Mesenteric fat pad (tissue), 1 donor: ENCODE results near the gene TSPAN13. TPM values are rescaled to one million over a fixed set of nuclear protein-coding genes. Genes with fewer than 3 reads are reported as not detected.
A peak's percentile ranks its signal among the peaks of the same experiment; 100 is the strongest.

Experiments
- DNase-seq: peaks from one replicate; pipeline ENCODE4 v3.0.0-alpha.2; 2020; ENCODE audit warnings: low spot score
- long read RNA-seq: library from polyadenylated mRNA; unstranded; transcript quantifications from one replicate; pipeline ENCODE4 v2.0.0, GENCODE V29; 2020
- total RNA-seq: library from RNA; stranded (reverse); fragmentation: NEBNext Ultra II Directional; extraction: Animal tissue kit (Norgen Biotek cat#: 25700); gene quantifications from one replicate; pipeline ENCODE4 v1.2.1, GENCODE V29; 2021
- donor health status: DM: yes; HTN: yes; CAD: no.

The TSPAN13 gene
- 49.9 TPM for total RNA-seq
- long read RNA-seq, transcript TSPAN13-201 (6 exons, 2,093 nt): major isoform, 273 of 286 reads
- long read RNA-seq, partial matches to known transcripts: 8 of 286 reads
- long read RNA-seq, other reads (novel, unspliced or antisense): 5 of 286 reads

- DNase-seq: peak; percentile 92
Measured at GRCh38 chr7:16753102-16753931, at the start of gene TSPAN13. TSPAN13 (plus strand) TSS chr7:16753755; CDS start chr7:16753968, 213 bp downstream.

DNA sequence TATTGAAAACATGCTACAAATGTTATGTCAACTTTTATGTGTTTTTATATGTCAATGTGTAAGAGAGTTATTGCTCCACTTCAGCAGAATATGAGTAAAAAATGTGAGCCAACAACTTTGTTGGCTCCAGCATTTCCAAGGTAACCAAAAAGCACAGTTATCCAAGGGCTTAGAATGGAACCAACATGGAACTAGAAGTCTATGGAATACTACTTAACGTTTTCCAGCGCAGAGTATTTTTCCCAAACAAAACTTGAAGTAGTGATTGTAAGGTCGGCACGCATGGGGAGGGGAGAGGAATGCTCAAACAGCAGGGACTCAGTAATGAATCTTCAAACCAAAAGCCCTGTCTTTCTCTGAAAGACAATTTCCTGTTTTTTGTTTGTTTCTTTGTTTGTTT lies 45.0 kb upstream of the TSPAN13 start:
- no peak for DNase-seq

- DNase-seq: no peak
Measured at GRCh38 chr7:16708980-16709379, 44.6 kb upstream of the TSPAN13 start.

DNA sequence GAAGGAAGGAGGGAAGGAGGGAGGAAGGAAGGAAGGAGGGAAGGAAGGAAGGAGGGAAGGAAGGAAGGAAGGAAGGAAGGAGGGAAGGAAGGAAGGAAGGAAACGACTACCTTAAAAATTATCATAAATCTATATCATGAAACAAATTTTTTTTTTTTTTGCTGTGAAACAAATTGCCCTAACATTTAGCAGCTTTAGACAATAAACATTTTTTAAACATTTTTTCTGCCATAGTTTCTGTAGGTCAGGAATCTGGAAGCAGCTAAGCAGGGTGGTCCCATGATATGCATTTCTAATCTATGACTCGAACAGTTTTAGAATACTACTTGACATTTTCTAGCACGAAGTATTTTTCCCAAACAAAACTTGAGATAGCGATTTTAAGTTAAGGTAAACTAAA lies 42.9 kb upstream of the TSPAN13 start:
- DNase-seq: no peak

DNA sequence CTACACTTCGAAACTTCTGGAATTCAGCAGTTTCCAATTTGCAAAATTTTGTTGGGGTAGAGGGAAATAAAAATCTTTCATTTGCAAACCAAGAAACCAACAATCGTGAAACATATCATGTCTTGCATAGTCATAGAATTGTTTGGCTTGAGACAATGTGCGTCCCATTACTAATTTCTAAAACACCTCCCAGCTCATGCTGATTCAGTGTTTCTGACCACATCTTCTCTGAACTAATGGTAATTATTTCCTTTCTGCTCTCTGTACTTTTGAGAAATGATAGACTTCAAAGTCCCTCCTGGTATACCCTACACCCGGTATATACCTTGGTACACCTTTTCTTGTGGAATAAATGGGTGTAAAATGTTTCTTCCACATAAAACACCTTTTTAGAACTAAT lies 41.8 kb upstream of the TSPAN13 start:
- DNase-seq: no peak

GRCh38 chr7:16712916-16713315 lies 40.6 kb upstream of the TSPAN13 start:
- no peak for DNase-seq

GRCh38 chr7:16715928-16716327 lies 37.6 kb upstream of the TSPAN13 start:
- DNase-seq: no peak

DNA sequence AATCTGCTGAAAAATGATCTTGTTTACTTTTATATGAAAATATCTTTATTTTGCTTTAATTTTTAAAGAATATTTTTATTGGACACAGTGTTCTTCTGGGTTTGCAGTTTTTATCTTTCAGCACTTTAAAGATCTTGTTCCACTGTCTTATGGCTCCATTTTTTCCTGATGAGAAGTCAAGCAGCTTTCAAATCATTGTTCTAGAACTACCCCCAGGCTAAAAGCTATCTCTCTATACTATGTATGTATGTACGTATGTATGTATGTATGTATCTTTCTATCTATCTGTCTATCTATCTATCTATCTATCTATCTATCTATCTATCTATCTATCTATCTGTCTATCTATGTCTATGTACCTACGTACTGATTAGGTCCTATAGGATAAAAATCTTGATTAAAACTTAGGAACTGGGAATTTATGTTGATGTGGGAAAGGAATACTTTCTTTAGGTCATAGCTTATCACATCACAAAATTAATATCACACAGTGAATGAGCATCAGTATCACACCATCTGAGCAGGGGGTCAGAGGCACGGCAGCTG lies 35.4 kb upstream of the TSPAN13 start:
- DNase-seq: no peak

DNA sequence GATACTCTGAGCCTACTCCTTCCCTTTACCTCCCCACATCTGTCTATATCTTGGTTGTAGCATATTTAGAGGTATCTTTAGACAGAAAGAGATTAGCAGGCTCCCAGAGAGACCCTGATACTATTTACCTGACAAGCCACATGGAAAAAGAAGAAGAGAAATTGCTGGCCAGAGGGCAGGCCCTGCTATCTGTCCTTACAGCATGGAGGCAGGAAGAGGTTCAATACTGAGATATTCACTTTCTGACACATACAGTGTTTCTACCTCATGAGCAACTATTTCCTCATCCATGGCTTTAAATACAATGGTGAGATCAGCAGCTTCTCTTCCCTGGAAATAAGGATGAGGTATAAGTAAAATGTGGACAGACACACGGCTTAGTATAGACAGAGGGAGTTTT lies 33.9 kb upstream of the TSPAN13 start:
- DNase-seq: no peak

DNA sequence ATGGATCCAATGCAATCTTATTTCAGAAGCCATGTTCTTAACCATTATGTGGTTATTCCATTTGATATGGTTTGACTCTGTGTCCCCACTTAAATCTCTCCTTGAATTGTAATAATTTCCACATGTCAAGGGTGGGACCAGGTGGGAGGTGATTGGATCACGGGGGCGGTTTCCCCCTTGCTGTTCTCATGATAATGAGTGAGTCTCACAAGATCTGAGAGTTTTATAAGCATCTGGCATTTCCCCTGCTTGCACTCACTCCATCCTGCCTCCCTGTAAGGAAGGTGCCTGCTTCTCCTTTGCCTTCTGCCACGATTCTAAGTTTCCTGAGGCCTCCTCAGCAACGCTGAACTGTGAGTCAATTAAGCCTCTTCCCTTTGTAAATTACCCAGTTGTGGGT lies 32.0 kb upstream of the TSPAN13 start:
- DNase-seq: no peak

DNA sequence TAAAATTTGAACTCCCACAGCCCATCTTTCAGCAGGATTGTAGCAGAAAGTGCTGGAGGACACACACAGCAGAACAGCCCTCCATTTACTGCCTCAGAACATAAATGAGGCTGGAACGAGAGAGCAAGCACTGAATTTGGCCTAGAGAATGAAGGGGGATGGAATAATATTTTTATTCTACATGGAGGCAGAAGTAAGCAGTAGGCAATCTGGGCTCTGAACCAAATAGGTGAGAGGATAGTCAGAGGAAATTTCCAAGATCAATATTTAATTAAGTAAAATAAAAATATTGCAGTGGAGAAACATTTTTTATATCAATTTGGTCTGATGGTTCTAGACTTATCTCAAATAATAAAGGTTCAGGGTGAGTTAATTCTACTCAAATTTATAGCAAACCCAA lies 29.2 kb upstream of the TSPAN13 start:
- DNase-seq: no peak

DNA sequence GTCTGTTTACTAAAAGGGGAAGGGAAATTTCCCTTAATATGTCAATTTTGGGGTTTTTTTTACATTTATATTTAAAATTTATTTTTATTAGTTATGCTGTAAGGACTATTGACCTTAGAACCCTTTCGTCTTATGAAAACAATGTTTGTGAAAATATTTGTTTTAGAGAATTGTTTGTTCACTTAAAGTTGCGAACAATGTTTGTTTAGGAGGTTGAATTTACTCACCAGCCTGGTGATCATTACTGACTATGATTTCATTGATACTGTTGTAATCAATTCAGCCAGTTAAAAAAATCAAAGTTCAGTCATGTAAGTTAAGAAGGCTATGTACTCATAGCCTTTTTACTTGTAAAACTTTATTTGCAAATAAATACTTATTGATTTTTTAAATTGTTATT lies 27.4 kb upstream of the TSPAN13 start:
- no peak for DNase-seq

DNA sequence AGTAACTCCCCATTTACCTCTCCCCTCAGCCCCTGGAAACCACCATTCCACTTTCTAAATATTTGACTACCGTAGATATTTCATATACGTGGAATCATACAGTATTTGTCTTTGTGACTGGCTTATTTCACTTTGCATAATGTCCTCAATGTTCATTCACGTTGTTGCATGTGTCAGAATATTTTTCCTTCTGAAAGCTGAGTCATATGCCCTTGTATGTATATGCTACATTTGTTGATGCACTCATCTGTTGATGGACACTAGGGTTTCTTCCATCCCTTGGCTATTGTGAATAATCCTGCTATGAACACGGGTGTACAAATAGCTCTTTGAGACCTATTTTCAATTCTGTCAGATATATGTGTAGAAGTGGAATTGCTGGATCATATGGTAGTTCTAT lies 25.8 kb upstream of the TSPAN13 start:
- no peak for DNase-seq

- no peak for DNase-seq
Measured at GRCh38 chr7:16728811-16729210, 24.7 kb upstream of the TSPAN13 start.

DNA sequence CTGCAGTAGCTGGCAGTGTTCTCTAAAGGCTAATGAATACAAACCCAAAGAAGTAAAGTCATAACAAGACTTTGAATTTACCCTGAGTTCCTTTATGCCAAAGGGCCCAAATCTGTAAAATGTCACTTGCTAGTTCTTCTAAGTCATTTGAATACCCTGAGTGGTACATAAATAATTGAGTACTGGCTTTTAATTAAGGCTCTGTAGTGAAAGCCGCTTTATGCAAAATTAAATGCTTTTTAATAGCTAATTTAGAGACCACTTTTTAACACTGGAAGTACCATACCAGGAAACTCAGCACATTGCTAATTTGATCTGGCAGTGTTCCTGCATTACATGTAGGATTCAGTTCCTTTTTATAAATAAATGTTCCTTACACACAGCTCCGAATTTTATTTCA lies 24.0 kb upstream of the TSPAN13 start:
- no peak for DNase-seq

GRCh38 chr7:16730937-16731336 lies 22.6 kb upstream of the TSPAN13 start:
- DNase-seq: no peak

GRCh38 chr7:16732828-16733227 lies 20.7 kb upstream of the TSPAN13 start:
- no peak for DNase-seq

DNA sequence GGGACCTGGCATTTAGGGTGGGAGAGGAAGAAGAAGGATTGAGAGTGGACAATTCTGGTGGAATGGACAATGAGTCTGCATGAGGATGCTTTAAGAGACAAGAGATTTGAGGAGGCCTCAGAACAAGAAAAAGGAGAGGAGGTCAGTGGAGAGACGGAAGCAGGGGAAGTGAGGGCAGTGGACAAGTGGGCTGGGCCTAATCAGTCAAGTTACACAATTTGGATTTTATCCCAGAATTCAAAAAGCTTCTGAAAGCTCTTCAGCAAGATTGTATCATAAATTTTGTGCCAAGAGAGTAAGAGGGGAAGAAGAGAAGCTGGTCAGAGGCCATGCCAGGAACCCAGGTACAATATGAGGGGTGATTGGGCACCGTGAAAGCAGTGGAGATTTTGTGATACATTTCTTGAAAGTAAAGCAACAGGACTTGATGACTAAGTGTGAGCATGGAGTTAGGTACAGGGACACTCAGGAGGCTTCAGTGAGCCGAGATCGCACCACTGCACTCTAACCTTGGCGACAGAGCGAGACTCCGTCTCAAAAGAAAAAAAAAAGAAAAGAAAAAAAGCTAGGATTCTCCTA lies 19.3 kb upstream of the TSPAN13 start:
- DNase-seq: no peak

GRCh38 chr7:16735020-16735419 lies 18.5 kb upstream of the TSPAN13 start:
- DNase-seq: no peak

DNA sequence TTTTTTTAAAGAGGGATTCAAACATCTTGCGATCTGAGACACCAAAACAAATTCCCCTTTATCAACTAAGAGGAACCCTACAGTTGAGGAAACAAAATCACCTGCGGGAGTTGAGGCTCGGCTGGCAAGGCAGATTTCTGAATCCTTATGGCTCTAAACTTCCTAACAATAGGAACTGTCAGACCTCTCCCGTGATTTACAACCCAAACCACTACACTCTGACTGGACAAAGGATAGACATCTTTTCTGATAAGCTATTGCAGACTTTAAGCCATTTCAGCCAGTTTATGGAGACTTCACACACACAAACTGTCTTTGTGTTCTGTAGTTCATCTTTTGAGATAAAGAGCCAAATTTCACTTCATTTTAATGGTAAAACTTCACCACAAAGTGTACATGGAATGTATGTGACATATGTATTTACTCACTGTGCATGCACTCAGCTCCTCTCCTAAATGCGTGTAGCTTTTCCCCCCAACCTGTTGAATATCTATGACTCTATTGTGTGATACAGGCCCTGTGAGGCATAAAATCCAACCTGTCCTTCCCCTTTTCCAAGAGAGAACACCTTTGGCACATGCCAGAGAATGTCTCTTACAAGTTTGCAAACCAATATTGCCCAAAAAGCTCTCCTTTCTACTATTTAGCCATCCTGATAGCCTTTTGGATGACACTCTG lies 15.4 kb upstream of the TSPAN13 start:
- DNase-seq: no peak

- DNase-seq: no peak
Measured at GRCh38 chr7:16739863-16740622, 13.5 kb upstream of the TSPAN13 start.
